Skeletal muscle satellite cell (primary cell): ENCODE results near the gene FGFBP3.
A peak's percentile ranks its signal among the peaks of the same experiment; 100 is the strongest.
"Not testable (repeated sequence)": the region's sequence is repeated elsewhere in the genome, so short reads cannot be mapped to it uniquely, and the experiment has no call there.

Source experiments
- H3K27me3 ChIP-seq: 2 replicates; pipeline ENCODE4 v1.7.0; 2013; ENCODE audit warnings: low read length; ENCODE audit not compliant: control insufficient read depth, insufficient read depth
- H3K36me3 ChIP-seq: 2 replicates; pipeline ENCODE4 v1.7.0; 2013; ENCODE audit warnings: mild to moderate bottlenecking, control low read depth, low read length; ENCODE audit not compliant: insufficient read depth
- H3K4me1 ChIP-seq: 2 replicates; pipeline ENCODE4 v1.7.0; 2013; ENCODE audit warnings: low read length; ENCODE audit not compliant: control insufficient read depth, insufficient read depth
- H3K4me2 ChIP-seq: 2 replicates; pipeline ENCODE4 v1.7.0; 2013; ENCODE audit warnings: mild to moderate bottlenecking, low read length
- H3K4me3 ChIP-seq: 2 replicates; pipeline ENCODE4 v1.7.0; 2013; ENCODE audit warnings: low read length
- H3K9ac ChIP-seq: 2 replicates; pipeline ENCODE4 v1.7.0; 2013; ENCODE audit warnings: mild to moderate bottlenecking, low read depth, low read length, moderate library complexity
- H3K9me3 ChIP-seq: replicated peaks from 2 replicates; pipeline ENCODE4 v1.7.0; 2013; ENCODE audit warnings: mild to moderate bottlenecking, control low read depth, low read length

Gene FGFBP3

GRCh38 chr10:91896212-91896756 lies 13.0 kb downstream of the FGFBP3 start:
- Histone ChIP-seq H3K4me2 (no peak overlapping the region), H3K27me3 (no peaks in the 10 kb centered on the region), H3K9me3 (no peaks in the 10 kb centered on the region), H3K9ac (no peak overlapping the region), H3K36me3 (no peaks in the 10 kb centered on the region), H3K4me3 (no peak overlapping the region), H3K4me1 (peaks cover 10% of the 10 kb centered on the region)

DNA sequence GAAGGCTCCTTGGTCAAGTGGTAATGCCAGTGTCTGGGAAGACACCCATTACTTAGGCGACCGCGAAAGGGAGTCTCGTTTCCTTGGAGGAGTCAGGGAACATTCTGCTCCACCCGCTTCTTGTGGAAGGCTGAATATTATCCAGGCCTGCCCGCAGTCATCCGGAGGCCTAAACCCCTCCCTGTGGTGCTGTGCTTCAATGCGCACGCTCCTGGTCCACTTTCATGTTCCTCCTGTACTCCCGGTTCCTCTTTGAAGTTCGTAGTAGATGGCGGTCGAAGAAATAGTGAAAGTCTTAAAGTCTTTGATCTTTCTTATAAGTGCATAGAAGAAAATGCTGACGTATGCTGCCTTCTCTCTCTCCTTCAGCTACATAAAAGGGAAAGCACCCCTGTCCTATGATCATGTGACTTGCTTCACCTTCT lies 15.0 kb downstream of the FGFBP3 start:
- H3K27me3 ChIP-seq, H3K4me3 ChIP-seq, H3K4me2 ChIP-seq, H3K36me3 ChIP-seq, H3K9ac ChIP-seq, H3K9me3 ChIP-seq: not testable (repeated sequence)
- peaks cover 12% of the 10 kb centered on the region for H3K4me1 ChIP-seq

DNA sequence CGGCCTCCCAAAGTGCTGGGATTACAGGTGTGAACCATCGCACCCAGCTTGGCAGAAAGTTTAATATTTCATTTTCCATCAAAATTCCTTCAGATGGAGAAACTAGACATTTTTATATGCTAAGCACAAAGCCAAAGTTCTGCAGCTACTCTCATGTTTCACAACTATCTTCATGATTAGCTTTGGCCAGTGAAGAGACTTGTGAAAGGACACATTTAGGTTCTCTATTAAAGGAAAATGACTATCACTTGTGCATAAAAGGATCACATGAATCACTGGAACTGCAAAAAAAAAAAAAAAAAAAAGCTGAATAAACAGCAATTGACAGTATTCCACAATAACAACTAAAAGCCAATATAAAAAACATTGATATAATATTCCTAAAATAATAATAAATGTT lies 16.2 kb downstream of the FGFBP3 start:
- no peak overlapping the region for H3K4me2 ChIP-seq
- no peak overlapping the region for H3K9ac ChIP-seq
- no peaks in the 10 kb centered on the region for H3K27me3 ChIP-seq
- H3K4me3 ChIP-seq = no peak overlapping the region
- no peaks in the 10 kb centered on the region for H3K9me3 ChIP-seq
- H3K4me1 ChIP-seq = peaks cover 12% of the 10 kb centered on the region
- no peaks in the 10 kb centered on the region for H3K36me3 ChIP-seq

- Histone ChIP-seq H3K27me3 (no peaks in the 10 kb centered on the region), H3K36me3 (no peaks in the 10 kb centered on the region), H3K4me1 (peaks cover 24% of the 10 kb centered on the region), H3K9ac (no peak overlapping the region), H3K4me3 (no peak overlapping the region), H3K9me3 (no peaks in the 10 kb centered on the region), H3K4me2 (no peak overlapping the region)
Observed at GRCh38 chr10:91891125-91892001, 17.9 kb downstream of the FGFBP3 start.

DNA sequence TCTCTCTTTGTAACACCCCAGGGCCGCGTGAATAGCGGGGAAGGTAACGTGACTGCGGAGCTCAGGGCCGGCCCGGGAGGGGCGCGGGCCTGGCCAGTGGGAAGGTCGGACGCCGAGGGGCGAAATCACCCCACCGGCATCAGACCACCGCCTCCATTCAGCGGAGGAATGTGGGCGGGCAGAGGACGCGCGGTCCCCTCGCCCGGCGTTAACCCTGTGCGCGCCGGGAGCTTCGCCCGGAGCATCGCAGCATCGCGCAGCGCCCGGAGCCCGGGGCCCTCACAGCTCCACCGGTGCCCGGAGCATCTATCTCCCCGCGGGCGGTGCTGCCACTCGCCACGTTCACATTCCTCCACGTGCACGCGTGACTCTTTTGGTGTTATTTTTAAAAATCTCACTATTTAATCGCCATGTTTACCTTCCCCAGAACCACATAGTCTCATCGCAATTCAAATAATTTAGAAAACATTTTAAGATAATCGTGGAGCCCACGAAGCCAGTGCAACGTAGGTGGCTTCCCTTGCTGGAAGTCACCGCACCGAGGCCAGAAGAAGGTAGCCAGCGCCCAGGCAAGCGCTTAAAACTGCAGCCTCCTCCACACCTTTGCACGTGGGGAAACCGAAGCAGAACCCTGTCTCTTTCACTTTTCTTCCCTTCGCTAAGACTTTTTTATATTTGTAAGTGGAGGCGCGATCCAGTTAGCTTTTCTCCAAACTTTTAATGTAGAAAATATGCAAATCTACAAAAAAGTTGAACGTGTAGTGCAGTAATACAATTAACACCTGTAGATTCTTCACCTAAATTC lies 21.8 kb downstream of the FGFBP3 start:
- Histone ChIP-seq H3K4me3 (peak overlapping the region; percentile 59), H3K36me3 (no peaks in the 10 kb centered on the region), H3K27me3 (no peaks in the 10 kb centered on the region), H3K9ac (peak overlapping the region; percentile 51), H3K9me3 (no peaks in the 10 kb centered on the region), H3K4me2 (peak overlapping the region; percentile 96), H3K4me1 (peaks cover 36% of the 10 kb centered on the region)

DNA sequence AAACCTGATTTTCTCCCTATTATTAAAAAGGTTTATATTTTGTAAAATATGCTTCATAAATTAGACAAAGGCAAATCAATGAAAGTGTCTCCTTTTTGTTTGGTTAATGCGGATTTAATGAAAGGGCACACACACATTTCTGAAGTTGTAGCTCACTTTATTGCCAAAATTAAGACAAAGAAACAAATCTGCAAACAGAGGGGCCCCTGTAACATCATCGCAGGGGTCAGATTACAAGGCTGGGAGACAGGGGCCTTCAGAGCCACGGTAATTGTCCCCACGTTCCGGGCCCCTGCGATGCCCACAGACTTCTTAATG lies 22.4 kb downstream of the FGFBP3 start:
- Histone ChIP-seq H3K4me3 (peak overlapping the region; percentile 59), H3K36me3 (no peaks in the 10 kb centered on the region), H3K4me2 (peak overlapping the region; percentile 96), H3K27me3 (no peaks in the 10 kb centered on the region), H3K9ac (peak overlapping the region; percentile 51), H3K9me3 (no peaks in the 10 kb centered on the region), H3K4me1 (peaks cover 36% of the 10 kb centered on the region)

DNA sequence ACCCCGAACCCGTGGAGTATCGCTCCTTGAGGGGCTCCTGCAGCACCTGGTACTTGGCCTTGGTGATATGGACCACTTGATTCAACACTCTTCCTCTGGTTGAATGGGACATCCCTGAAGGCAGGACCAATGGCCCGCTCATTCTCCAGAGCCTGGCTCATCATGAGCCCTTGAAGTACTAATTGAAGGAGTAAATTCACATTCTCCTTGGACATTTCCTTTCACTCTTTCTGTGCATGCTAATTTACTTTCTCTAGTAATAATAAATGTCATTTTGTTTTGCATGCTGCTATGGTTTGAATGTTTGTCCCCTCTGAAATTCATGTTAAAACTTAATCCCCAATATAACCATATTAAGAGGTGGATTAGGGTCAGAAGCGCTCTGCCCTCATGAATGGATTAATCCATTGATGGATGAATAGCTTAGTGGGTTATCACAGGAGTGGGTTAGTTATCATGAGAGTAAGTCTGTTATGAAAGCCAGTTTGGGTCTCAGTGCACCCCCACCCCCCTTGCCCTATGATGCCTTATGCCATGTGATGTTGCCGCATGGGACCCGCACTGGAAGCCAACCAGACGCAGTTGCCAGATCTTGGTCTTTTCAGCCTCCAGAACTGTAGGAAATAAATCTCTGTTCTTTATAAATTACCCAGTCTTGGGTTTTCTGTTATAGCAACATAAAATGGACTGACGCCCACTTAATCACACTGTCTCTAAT lies 23.8 kb downstream of the FGFBP3 start:
- H3K27me3 ChIP-seq = no peaks in the 10 kb centered on the region
- no peak overlapping the region for H3K4me3 ChIP-seq
- H3K36me3 ChIP-seq = no peaks in the 10 kb centered on the region
- H3K4me2 ChIP-seq = no peak overlapping the region
- no peaks in the 10 kb centered on the region for H3K9me3 ChIP-seq
- no peak overlapping the region for H3K9ac ChIP-seq
- H3K4me1 ChIP-seq = peaks cover 24% of the 10 kb centered on the region

DNA sequence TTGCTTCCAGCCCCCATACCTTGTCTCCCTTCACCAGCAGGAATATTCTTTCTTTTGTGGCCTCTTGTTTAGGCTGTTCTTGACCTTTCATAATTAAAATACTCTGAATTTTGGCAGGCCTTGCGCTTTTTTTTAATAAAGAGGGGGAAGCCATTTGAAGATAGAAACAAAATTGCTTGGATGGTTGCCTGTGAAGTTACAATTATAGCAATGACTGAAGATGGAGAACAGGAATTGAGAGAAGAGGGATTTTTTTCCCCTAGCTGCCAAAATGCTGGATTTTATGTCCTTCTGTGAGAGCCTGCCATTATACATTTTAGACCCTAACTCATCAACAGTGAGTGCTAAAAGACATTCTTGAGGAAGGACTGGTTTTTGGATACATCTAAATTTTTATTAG lies 24.8 kb downstream of the FGFBP3 start:
- Histone ChIP-seq H3K4me1 (peaks cover 23% of the 10 kb centered on the region), H3K9ac (no peak overlapping the region), H3K27me3 (no peaks in the 10 kb centered on the region)

GRCh38 chr10:91883549-91884444 lies 25.5 kb downstream of the FGFBP3 start:
- no peak overlapping the region for H3K9ac ChIP-seq
- no peaks in the 10 kb centered on the region for H3K27me3 ChIP-seq
- no peaks in the 10 kb centered on the region for H3K36me3 ChIP-seq
- H3K4me1 ChIP-seq = peaks cover 23% of the 10 kb centered on the region
- H3K4me3 ChIP-seq = peak overlapping the region; percentile 19
- peak overlapping the region; percentile 69 for H3K4me2 ChIP-seq
- no peaks in the 10 kb centered on the region for H3K9me3 ChIP-seq

More for the DNA sequence above, 24.8 kb downstream of the FGFBP3 start:
- Histone ChIP-seq H3K9me3 (no peaks in the 10 kb centered on the region), H3K4me3 (no peak overlapping the region), H3K4me2 (no peak overlapping the region), H3K36me3 (no peaks in the 10 kb centered on the region)

- no peak overlapping the region for H3K4me2 ChIP-seq
- no peaks in the 10 kb centered on the region for H3K27me3 ChIP-seq
- peaks cover 12% of the 10 kb centered on the region for H3K4me1 ChIP-seq
- no peak overlapping the region for H3K4me3 ChIP-seq
- H3K36me3 ChIP-seq = no peaks in the 10 kb centered on the region
- H3K9me3 ChIP-seq = no peaks in the 10 kb centered on the region
- H3K9ac ChIP-seq = no peak overlapping the region
Observed at GRCh38 chr10:91880310-91880709, 29.0 kb downstream of the FGFBP3 start.
